ENCODE data around the gene ARID1B.

The ARID1B gene

DNA sequence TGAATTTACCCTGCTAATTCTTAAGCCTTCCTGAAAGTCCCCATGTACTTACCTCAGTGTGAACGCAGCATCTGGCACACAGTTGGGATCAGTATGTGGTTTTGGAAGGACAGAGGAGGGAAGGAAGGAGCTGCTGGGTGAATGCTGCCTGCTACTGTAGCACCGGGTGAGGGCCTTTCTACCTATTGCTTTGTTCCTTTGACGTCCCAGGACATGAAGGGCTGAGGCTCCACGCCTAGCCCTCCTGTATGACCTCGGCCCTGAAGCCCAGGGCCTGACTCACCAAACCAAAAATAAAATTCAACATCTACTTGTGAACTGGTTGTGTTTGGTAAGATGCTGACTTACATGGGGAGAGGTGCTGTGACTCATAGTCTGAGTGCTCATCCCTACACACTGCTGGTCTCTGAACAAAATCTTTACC is 51.1 kb downstream of the ARID1B start:
- DNase-seq: no peak

DNA sequence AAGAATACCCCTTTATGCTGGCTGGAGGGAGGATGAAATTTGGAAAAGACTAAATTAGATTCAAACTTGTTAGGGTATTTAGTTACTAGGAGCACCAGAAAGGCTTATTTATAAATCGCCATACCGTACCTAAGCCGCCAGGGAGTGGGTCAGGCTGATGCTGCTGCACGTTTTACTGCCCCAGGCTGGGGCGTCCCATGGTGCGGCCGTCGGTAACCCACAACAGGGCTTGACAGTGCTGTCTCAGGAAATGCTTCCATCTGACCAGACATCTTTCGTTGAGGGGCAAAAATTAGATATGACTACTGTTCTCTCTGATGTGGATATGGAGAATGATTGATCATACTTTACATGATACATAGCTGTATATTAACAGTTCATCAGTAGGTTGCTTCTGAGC is 52.9 kb downstream of the ARID1B start:
- DNase-seq: no peak

DNA sequence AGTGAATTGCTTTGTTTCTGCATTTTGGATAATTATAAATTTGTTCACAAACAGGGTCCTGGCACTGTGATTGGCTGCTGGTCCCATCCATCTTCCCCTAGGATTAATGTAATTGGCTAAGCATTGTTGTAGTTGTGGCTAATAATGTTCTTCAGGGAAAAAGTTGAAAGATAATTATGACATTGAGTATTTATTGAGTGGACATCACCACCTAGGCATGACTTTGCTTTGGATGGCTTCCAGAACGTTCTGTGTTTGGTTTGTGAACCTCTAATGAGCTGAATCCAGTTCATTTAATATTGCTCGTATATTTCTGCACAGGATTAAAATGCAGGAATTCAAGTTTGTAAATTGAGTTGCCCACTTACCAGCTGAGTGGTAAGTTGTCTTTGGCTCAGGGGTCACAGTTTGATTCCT is 55.1 kb downstream of the ARID1B start:
- no peak for DNase-seq

DNA sequence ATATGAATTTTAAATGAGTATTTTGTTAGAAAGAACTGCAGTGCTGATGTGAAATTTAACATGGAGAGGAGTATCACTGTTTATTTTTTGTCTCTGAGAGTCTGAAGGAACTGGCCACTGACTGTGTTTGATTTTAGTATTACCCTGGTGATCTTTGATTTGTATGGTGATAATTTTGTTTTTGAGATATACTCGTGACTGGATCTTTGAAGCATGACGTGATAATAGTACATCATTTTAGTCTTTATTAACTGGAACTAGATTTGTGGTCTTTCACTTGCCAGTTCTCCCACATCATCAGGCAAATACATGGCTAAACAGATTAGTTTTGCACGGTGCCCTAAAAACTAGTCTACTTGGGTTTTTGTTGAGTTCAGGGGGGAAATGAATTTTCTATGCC is 55.5 kb downstream of the ARID1B start:
- DNase-seq: no peak

DNA sequence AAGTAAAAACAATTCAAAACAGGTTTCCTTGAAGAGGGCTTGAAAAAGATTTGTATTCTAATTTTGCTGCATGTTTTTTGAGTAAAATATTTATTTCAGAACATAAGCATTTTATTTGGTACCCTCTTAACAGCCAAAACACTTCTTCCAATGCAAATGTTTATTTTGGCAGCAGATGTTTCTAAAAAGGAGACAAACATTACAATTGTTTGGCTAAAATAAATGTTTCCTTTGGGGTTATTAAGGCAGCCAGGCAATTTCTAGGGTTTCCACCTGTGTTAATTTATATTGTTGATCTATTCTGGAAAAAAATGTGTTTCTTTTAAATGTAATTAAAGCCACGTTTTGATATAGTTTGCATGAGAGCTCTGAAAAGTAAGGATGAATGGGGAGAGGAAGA is 56.6 kb downstream of the ARID1B start:
- no peak for DNase-seq

DNA sequence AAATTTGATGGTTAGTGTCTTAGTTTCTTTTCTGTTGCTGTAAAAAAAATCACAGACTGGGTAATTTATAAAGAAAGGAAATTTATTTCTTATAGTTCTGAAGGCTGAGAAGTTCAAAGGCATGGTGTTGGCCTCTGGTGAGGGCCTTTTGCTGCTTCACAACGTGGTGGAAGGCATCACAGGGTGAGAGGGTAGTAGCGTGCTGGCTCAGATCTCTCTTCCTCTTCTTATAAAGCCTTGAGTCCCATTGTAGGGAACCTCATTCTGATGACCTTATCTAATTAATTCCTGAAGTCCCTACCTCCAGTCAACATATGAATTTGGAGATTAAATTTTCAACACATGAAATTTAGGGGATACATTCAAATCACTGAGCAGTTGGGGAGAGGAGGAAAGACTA is 62.0 kb downstream of the ARID1B start:
- no peak for DNase-seq

DNA sequence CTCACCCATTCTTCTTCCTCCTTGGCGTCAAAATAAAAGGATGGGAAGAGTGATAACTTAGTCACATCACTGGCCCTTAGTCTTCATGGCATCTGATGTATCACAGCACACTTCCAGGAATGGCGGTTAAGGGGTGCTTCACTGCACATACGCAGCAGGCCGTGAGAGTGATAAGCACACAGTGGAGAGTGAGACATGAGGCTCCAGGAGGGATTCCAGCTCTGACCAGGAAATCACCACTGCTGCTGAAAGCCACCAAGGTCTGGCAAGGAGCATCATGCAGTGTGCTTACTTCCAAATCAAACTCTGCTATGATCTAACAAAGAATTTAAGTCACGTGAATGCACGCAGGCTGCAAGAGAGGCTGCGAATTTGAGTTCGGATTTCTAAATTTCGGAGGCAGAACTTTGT is 62.4 kb downstream of the ARID1B start:
- DNase-seq: no peak

DNA sequence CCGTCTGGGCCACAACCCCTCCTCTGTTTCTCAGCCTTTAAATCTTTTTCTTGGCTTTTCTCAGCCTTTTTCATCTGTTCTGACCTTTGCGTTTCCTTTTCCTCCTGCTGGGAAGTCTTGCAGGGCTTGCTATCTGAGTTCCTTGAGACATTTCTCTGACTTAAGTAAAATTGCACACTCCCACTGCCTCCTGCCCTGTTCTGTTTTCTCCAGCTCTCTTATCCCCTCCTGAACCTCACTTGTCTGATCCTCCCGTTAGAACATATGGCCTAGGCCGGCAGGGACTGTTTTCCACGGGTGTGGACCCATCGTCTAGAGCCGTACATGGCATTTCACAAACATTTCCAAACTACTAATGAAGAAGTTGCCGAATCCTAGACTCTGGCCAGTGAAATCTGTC is 63.0 kb downstream of the ARID1B start:
- DNase-seq: no peak

DNA sequence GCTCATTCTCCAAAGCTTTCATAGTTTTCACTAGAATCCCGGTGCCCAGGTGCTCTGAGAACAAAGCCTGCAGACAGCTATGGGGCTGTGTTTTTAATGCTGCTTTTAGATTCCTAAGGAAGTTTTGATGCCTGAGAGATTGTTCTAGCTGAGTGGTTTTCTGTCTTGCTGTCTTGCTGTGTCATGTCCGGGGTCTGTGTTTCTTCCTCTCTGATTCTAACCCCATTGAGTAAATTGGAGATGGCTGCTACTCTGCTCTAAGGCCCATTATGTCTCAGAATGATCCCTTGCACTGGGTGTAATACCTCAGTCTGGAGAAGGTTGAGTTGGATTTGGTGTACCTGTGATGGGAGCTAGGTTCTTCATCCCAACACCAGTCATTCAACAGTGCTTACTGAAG is 63.4 kb downstream of the ARID1B start:
- DNase-seq: no peak

DNA sequence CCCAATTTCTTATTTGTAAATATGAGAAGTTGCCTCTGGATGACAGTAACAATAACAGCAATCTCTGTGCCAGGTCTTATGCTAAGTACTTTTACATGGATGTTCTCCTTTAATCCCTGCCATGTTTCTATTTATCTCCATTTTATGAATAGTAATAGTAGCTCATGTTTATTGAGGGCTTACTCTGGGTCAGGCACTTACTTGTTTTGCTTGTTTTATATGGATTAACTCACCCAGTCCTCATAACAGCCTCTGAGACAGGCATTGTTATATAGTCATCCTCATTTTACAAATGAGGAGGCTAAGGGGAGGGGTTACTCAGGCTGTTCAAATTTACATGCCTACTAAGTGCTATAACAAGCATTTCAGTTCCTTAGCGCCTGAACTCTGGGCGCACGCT is 64.3 kb downstream of the ARID1B start:
- DNase-seq: no peak

DNA sequence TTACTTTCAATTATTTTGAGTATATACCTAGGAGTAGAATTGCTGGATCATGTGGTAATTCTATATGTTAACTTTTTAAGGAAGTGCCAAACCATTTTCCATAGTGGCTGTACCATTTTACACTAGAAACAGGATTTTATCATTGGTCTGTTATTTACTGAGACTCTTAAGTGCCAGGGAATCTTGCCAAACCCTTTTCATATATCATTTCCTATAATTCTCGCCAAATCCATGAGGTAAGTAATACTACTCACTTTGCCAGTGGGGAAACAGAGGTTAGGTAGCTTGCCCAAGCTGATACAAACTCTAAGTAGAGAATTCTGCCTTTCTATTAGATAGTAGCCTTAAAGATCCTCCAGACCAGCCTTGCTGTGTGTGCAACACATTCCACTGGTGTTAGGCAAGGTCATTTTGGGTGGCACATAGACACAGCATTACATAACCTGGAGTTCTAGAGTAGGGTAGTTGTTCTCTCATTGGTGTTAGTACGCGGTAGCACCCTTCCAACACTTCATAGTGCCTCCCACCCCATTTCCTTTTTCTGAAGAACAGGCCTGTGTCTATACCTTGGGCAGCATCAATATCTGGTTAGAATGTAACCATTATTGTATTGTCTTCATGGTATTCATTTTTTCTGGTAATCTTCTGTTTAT is 65.5 kb downstream of the ARID1B start:
- no peak for DNase-seq

DNA sequence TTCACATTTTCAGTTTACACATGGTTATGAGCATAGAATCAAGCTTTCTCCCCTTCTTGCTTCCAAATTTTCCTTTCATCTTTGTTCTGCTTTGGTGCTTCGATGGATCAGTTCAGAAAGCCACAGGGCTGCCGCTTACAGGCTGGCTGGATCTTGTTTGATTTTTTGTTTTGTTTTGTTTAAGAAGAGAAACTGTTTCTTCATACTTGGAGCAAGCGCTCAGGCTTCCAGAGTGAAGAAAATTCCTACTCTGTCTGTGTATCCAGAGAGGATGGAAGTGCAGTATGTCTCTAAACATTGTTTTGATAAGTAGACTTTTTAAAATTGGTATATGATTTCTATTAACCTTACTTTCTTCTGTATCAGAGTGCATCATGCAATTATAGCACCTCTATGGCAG is 66.9 kb downstream of the ARID1B start:
- no peak for DNase-seq

DNA sequence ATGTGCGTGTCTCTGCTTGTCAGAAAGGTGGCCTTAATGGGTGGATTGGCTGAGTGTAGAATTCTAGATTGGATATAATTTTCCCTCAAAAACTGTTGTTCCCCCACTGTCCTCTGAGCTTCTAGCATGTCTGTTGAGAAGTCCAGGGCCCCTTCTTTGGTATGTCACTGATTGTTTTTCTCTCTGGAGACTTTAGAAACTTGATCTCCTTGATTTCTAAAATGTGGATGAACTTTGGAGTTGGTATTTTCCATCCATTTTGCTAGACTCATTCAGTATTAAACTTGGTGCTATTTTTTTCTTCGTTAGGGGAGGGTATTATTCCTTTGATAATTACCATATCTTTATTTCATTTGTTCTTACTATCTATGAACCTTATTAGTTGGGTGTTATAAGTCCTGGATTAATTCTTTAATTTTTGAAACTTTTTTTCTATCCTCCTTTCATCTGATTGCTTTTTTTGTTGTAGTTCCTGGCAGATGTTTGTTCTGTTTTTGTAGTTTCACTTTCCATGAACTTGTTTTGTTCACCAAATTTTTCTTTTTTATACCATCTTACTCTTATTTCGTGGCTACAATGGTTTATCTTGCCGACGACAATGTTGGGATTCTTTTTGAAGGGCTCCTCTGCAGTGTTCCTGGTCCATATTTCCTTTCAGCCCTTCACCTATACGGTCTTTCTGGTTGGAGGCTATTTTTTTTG is 68.4 kb downstream of the ARID1B start:
- no peak for DNase-seq

DNA sequence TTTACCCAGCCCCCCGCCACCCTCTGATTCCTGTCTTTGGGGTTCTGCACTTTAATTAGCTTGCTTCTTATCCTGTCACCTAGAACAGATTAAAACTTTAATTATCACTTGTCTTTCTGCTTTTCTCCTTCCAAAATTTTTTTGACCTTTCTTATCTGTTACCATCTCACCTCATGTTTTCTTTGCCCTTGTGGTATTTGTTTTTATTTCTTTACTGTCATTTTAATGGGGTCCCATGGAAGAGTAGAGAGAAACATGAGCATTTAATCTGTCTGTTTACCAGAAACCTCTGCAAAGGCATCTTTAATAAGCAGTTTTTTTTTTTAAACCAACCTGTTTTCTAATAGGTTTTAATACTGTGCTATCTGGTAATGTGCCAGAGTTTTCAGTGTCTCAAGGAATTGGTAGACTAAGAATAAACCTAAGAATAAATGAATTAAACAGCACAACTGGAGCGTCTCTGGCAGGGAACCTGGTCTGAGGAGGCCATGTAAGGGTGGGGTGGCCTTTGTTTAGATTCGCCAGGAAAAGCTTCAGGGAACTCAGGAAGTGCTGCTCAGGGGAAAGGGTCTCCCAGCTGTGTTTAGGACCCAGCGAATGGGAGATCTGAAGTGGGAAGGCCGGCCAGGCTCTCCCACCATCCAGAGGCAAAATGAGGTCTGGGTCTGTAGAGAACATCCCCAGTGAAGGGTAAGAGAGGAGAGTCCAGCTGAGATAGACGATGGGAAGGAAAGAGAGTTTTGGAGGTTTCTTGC is 69.8 kb downstream of the ARID1B start:
- no peak for DNase-seq

DNA sequence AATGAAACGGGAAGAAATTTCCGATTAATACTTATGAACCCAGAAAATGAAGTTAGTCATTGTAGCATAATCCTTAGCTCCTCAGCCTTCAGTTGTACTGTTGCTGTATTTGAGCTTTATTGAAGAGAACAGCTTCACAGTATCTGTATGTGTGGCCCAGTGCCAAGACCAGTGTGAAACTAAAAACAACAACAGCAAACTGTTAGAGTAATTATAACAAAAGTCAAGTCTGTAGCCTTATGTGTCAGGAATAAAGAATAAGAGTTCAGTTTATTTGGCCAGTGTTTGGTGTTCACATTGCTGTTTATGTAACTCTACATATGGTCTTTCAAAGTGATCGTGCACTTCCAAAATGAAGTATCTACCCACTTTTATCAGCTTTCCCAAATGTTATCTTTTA is 70.9 kb downstream of the ARID1B start:
- DNase-seq: peak; percentile 31

DNA sequence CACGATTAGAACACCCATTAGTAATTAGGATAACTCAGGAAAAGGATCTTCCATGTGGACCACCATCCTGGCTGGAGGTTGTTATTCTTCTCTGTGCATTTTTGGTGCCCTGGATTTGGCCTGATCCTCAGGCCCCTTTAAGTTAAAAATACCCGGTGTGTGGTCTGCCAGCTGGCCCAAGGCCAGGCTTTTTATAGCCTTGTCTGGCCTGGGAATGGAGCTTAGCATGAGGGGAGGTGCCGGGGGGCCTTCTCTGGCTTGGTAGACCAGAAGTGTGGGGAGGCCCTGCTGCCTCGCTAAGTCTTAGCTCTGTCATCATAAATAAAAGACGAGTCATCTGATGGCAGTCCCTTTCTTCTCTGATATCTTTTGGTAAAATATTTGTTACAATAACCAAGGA is 71.4 kb downstream of the ARID1B start:
- DNase-seq: peak; percentile 31

DNA sequence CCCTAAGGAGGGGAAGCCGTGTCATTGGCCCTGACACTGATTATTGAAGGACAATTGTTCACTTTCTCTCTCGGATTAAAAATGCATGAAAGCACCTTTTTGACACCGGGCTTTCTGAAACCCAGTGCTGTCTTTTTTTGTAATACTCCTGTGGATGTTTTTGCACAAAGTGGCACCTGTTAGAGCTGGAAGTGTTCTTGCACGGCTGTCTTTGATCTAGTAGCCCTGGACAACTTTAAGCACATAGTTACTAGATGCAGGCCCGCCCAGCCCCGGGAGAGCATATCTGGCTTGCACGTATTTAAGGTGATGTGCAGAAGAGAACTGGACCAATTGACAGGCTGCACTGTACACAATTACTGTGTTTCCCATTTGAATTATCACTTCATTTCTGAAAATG is 72.6 kb downstream of the ARID1B start:
- no peak for DNase-seq

DNA sequence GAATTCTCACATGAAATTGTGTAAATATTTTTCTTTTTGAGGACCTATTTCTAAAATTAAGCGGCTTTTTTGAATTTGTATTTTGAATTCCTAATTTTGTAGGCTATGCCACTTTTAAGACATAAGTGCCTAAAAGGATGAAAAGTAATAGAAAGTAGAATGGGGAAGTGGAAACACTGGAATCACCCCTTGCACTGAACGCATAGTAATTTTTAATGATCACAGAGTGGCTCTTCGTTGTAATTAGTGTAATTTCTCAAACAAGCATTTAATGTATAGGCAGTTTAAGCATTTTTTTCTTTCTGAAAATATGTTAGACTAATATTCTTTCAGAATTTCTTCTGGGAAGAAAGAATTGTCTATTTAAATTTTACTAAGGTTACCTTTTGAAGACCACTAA is 73.2 kb downstream of the ARID1B start:
- no peak for DNase-seq

DNA sequence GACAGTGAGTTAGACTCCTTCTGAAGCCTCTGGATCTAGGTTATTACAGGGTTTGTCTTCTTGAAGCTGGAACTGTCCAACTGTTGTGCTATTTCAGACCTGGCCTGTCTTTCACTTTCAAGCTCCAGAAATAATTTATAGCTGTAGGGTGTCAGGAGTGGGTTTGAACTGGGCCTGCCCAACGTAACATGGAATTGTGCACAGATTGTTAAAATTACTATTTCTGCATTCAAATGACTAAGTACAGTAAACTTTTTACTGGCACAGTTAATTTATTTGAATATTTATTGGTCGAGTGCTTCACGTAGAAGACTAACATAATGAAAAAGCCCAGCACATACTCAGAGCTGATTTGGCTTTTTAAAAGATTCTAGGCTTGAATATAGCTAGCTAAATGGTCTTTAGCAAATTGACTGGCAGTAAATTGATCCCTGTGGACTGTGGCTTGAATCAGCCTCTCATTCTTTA is 74.3 kb downstream of the ARID1B start:
- no peak for DNase-seq

DNA sequence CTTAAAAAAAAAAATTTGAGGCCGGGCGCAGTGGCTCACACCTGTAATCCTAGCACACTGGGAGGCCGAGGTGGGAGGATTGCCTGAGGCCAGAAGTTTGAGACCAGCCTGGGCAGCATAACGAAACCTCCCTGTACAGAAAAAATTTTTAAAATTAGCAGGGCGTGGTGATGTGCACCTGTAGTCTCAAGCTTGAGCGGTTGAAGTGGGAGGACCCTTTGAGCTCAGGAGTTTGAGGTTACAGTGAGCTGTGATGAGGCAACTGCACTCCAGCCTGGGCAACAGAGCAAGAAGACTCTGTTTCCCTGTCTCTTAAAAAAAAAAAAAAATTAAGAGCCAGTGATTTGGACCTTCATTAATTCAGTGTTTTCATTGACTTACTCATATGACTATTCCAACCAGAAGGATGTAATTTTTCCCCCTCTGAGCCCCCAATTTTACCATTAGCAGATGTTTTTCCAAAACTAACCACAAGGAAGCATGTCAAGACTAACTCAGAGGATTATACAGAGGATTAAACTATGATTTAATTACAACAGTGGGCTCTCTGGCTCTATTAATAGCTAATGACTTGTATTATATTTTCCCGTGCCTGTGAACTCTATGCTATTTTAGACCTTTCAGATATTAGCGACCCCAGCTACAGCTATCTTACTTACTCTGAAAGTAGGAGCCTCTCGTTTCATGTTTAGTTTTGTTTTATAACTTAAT is 75.1 kb downstream of the ARID1B start:
- DNase-seq: no peak

DNA sequence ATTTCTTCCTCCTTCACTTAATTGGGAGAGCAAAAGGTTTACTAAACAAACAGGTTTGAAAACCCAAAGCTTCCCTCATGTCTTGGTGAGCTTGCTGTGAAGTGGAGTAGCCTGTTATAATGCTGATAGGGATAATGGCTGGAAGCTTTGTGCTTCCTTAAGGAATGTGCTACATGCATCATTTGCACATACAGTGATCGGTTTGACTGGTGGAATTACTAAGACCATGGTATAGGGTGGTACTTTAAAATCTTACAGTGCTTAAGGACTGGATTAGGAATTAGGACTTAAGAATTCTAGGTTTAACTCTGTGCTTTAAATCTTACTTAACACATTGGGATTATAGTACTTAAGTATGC is 75.7 kb downstream of the ARID1B start:
- DNase-seq: no peak

DNA sequence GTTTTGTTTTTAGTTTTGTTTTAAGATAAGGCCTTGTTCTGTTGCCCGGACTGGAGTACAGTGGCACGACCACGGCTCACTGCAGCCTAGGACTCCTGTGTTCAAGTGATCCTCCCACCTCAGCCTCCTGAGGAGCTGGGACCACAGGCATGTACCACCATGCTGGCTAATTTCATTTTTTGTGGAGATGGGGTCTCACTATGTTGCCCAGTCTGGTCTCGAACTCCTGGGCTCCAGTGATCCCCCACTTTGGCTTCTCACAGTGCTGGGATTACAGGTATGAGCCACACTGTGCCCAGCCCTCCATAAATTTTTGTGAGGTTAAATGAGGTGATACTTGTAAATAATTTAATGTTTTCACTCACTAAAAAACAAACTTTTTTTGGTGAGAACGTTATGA is 76.6 kb downstream of the ARID1B start:
- DNase-seq: no peak

DNA sequence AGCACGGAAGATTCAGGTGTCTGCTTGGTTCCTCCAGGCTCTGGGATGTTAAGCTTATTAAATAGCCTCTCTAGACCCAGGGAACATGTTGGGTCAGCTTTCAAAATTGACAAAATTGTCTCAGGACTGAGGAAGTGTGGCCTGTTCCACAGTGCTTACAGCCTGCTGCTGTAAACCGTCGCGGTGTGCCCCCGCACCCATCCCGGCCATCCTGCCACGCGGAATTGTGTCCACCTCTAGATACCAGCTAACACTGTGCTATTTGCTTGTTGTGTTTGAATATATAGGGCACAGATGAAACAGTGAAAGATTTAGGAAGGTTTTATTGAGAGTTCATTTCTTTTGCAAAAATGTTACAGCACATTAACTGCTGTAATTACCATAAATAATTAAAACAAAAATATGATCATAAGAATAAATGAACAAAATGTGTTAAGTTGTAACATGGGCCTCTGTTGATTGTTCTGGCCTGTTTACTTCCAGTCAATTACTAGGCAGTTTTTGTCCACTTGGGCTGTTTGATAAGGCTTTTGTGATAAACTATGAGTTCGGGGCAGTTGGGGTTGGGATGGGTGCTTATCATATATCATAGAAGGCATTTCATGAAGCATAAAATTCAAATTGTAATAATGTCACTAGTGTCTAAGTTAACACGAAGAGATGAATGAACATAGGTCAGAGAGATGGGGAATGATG is 77.4 kb downstream of the ARID1B start:
- DNase-seq: no peak
